LNCAP (cell line): ENCODE measurements around the gene MXI1.

Experiments
- CTCF ChIP-seq: fragments of 450-650 bp; IDR thresholded peaks from 2 replicates; pipeline ENCODE4 v1.5.1; 2017; ENCODE audit warnings: mild to moderate bottlenecking

The MXI1 gene

GRCh38 chr10:110220398-110220797, 13.0 kb downstream of the MXI1 start:
- TF ChIP-seq CTCF, result no peak

DNA sequence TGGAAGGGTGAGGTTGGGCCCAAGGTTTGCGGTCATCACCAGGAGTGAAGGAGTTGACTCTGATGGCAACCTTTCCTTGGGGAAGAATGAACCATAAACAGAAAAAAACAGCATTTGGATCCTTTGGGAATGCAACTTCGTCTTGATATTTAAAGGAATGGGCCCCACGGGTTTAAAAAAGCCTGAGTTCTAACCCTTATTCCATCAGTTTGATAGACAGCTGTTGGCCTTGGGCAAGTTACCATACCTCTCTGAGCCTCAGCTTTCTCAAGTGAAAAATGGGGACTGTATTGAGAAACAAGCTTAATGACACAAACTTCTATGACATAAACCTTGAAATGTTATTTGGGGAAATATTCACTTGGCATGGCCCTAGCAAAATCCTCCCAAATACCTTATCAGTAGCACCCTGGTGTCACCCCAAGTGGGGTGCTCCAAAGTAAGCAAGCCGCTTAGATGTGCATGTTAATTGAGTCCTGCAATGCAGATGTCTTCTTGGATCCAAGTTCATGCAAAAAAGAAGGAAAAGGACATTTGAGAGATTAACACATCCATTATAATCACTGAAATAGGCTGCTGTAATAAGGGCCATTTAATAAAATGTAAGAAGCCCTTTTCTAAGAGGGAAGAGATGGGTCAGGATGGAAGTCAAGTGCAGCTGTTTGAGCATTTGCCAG, 13.8 kb downstream of the MXI1 start:
- no peak for TF ChIP-seq CTCF

DNA sequence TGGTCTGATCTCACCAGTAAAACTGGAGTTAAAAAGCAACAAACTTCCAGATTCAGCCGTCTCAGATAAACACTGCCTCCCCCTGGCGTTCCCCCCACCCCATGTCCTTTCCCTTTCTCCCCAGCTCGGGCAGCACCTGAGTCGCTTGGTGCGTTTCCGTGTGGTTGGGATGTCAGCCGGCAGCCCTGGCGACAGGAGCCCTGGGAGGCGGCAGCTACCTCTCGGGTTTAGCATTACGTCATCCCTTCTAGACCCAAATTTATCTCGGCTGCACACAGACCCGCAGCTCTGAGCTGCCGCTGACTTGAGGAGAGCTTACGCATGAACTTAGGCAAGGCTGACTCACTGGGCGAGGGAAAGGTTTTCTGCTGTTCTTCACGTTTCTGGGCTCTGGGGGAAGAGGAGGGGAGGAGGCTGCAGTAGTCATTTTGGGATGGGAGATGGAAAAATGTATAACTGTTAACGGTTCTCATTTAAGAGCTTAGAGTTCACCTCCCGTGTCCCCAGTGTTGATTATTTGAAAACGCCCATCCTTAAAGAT, 14.4 kb downstream of the MXI1 start:
- TF ChIP-seq CTCF, result no peak

DNA sequence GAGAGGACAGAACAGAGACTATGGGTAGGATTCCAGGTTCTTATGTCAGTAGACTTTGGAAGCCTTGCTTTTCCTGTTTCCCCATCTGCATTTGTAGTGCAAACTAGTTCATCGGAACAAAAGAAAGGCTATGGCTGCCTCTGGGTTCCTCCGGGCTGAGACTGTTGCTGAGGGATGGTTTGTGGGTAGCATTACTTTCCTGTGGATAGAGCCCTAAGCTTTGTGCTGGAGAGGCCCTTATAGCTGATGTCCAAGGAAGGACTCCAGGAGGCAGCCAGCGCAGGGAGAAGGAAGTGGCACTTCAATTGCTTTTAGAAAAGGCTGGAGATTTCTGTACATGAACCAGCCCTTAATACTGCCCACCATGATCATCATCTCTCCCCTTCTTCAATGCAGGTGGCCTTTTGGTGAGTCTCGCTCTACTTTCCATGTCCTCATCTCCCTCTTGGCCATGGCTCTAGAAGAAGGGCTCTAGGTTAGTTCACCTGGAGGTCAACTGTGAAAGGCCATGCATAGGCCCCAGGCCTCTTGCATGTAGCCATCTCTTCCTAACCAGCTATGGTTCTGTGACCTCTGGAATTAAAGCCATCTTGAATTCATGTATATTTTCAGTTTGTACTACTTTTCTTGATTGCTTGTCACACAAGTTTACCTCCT, 15.4 kb downstream of the MXI1 start:
- TF ChIP-seq CTCF, result no peak

DNA sequence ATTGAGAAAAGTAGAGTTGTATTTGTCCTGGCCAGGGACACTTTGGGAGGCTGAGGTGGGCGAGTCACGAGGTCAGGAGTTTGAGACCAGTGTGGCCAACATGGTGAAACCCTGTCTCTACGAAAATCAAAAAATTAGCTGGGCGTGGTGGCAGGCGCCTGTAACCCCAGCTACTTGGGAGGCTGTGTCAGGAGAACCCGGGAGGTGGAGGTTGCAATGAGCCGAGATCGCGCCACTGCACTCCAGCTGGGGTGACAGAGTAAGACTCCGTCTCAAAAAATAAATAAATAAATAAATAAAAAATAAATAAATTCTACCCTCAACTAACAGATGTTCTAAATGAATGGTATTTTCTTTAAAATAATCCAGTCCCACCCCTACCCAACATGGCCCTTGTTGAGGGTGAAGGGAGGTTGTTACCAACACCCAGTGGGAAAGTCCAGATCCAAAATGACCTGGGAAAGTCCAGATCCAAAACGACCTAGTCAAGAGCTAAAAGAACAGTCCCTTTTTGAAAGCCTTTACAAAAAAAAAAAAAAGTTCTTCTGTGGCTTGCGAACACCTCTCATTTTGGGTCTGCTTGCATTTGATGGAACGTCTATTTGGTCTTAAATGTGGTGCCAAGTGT, 16.0 kb downstream of the MXI1 start:
- TF ChIP-seq CTCF, result no peak

DNA sequence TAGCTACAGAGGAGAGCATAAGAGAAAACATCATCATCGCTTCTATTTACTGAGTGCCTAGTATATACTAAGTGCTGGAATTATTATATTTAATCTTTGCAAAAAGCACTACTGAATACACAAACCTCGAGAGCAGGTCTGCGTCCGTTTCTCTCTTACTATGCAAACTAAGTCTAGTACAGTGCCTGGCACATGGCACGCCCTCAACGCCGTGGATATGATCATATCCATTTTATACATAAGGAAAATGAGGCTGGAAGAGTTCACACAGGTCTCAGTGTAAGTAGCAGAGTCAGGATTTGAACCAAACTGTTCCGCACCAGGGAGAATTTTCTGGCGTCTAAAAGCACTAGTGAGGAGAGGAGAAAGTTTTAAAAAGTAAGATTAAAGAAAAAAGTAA, 17.6 kb downstream of the MXI1 start:
- TF ChIP-seq CTCF, result no peak

DNA sequence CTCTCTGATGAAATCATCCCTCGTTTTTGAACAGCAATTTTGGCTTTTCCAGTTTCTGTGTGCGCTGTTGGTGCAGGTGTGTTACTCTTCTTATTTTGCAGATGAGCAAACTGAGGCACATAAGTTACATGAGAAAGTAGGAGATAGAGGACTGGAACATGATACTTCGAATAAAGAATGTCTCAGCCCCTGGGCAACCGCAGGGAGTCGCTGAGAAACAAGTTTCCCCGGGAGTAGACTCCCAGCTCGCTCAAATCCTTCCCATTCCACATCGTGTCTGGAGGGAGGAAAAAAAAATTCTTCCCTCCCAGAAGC, 18.0 kb downstream of the MXI1 start:
- TF ChIP-seq CTCF, result no peak
